ENCODE results near the gene CGREF1. TPM values are rescaled to one million over a fixed set of nuclear protein-coding genes. Genes with fewer than 3 reads are reported as not detected.
A peak's percentile ranks its signal among the peaks of the same experiment; 100 is the strongest.

CGREF1 gene
- total RNA-seq, 1 donor from 2014 or later = 2.4 TPM

DNA sequence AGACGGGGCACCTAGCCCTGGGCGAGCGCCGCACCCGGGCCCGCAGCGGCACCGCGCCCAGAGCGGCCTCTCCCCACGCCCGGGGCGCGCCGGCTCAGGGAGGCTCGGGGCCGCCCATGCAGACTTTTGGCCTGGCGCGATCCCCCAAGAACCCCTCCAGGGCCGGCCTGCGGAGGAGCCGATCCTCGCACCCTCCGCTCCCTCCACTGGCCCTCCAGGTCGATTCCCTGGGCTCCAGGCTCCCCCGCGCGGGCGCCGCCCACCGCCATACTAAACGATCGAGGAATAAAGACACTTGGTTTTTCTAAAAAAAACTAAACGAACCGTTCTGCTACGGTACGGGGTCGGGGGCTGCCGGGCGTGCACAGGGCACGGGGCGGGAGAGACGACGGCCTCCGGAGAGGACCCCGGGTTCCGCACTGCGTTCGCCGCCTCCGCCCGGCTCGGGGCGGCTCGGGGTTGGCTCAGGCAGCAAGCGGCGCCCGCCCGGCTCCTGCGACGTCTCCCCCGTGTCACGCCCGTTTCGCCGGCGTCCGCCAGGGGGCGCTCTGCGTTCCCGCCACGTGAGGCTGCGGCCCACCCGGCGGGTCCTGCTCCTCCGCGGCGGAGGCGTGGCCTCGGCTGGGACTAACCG lies 32.7 kb downstream of the CGREF1 start:
- Mint-ChIP-seq H3K36me3 (peaks cover 3% of the 10 kb centered on the region), H3K9me3 (no peaks in the 10 kb centered on the region), H3K27ac (no peak overlapping the region), H3K4me3 (peak overlapping the region; percentile 88), H3K27me3 (peaks cover 10% of the 10 kb centered on the region), H3K4me1 (ENCODE audit: unreplicated experiment) (peaks cover 5% of the 10 kb centered on the region)
- TF ChIP-seq, protein P1, sequence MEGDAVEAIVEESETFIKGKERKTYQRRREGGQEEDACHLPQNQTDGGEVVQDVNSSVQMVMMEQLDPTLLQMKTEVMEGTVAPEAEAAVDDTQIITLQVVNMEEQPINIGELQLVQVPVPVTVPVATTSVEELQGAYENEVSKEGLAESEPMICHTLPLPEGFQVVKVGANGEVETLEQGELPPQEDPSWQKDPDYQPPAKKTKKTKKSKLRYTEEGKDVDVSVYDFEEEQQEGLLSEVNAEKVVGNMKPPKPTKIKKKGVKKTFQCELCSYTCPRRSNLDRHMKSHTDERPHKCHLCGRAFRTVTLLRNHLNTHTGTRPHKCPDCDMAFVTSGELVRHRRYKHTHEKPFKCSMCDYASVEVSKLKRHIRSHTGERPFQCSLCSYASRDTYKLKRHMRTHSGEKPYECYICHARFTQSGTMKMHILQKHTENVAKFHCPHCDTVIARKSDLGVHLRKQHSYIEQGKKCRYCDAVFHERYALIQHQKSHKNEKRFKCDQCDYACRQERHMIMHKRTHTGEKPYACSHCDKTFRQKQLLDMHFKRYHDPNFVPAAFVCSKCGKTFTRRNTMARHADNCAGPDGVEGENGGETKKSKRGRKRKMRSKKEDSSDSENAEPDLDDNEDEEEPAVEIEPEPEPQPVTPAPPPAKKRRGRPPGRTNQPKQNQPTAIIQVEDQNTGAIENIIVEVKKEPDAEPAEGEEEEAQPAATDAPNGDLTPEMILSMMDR (conservative IDR thresholded peaks at IDR 0.05) = peak; percentile 97
- peak; percentile 99 for DNase-seq (ENCODE audit: extremely low spot score, unreplicated experiment)

DNA sequence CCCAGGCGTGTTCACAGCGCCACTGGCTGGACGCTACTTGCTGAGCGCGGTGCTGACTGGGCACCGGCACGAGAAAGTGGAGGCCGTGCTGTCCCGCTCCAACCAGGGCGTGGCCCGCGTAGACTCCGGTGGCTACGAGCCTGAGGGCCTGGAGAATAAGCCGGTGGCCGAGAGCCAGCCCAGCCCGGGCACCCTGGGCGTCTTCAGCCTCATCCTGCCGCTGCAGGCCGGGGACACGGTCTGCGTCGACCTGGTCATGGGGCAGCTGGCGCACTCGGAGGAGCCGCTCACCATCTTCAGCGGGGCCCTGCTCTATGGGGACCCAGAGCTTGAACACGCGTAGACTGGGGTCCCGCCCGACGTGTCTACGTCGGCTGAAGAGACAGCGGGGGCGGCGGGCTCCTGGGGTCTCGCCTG lies 33.2 kb downstream of the CGREF1 start:
- peak overlapping the region; percentile 55 for H3K27ac Mint-ChIP-seq
- H3K9me3 Mint-ChIP-seq = no peaks in the 10 kb centered on the region

DNA sequence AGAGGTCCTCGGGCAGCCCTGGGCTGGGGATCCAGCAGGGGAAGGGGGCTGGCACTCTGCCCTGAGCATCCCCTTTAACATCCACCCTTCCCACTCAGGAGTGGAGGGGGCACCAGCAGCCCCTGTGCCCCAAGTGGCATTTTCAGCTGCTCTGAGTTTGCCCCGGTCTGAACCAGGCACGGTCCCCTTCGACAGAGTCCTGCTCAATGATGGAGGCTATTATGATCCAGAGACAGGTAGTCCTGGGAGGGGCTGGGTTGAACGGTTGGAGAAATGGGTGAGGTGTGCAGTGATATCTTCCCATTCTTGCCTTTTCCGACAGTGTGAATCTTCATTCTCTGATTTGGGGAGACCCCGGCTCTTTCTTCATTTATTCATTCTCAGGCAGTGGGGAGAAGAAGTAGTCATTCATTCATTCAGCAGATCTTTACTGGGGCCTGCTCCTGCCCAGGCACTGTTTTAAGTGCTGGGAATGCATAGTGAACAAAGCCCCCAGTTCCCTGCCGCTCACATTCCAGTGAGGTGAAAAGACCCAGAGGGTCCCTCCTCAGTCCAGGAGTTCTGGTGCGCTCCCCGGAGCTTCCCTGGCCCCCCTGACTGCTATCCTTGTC lies 33.8 kb downstream of the CGREF1 start:
- TF ChIP-seq, protein P1 (conservative IDR thresholded peaks at IDR 0.05) = no peak
- peak overlapping the region; percentile 55 for H3K27ac Mint-ChIP-seq

More for the DNA sequence above, 33.2 kb downstream of the CGREF1 start:
- H3K36me3 Mint-ChIP-seq = peaks cover 5% of the 10 kb centered on the region
- TF ChIP-seq, protein P1 (conservative IDR thresholded peaks at IDR 0.05) = no peak
- H3K4me3 Mint-ChIP-seq = peak overlapping the region; percentile 72
- DNase-seq (ENCODE audit: extremely low spot score, unreplicated experiment) = no peak
- peaks cover 10% of the 10 kb centered on the region for H3K4me1 Mint-ChIP-seq (ENCODE audit: unreplicated experiment)
- H3K27me3 Mint-ChIP-seq = peaks cover 10% of the 10 kb centered on the region

GRCh38 chr2:27084297-27085061 lies 34.4 kb downstream of the CGREF1 start:
- TF ChIP-seq, protein P1 (conservative IDR thresholded peaks at IDR 0.05) = no peak
- DNase-seq (ENCODE audit: extremely low spot score, unreplicated experiment) = no peak
- Mint-ChIP-seq H3K9me3 (no peaks in the 10 kb centered on the region), H3K4me3 (peak overlapping the region; percentile 65), H3K27ac (no peak overlapping the region), H3K36me3 (peaks cover 5% of the 10 kb centered on the region), H3K4me1 (ENCODE audit: unreplicated experiment) (peaks cover 18% of the 10 kb centered on the region), H3K27me3 (peaks cover 10% of the 10 kb centered on the region)

More for the DNA sequence above, 33.8 kb downstream of the CGREF1 start:
- peaks cover 10% of the 10 kb centered on the region for H3K27me3 Mint-ChIP-seq
- no peaks in the 10 kb centered on the region for H3K9me3 Mint-ChIP-seq
- H3K36me3 Mint-ChIP-seq = peaks cover 5% of the 10 kb centered on the region
- H3K4me3 Mint-ChIP-seq = peak overlapping the region; percentile 72
- DNase-seq (ENCODE audit: extremely low spot score, unreplicated experiment) = no peak
- H3K4me1 Mint-ChIP-seq (ENCODE audit: unreplicated experiment) = peaks cover 13% of the 10 kb centered on the region

GRCh38 chr2:27083410-27084296 lies 35.3 kb downstream of the CGREF1 start:
- Mint-ChIP-seq H3K9me3 (no peaks in the 10 kb centered on the region), H3K36me3 (peaks cover 5% of the 10 kb centered on the region)

More at GRCh38 chr2:27083410-27084296, 35.3 kb downstream of the CGREF1 start:
- Mint-ChIP-seq H3K27me3 (peaks cover 10% of the 10 kb centered on the region), H3K4me1 (ENCODE audit: unreplicated experiment) (peaks cover 18% of the 10 kb centered on the region), H3K4me3 (peak overlapping the region; percentile 44), H3K27ac (no peak overlapping the region)
- DNase-seq (ENCODE audit: extremely low spot score, unreplicated experiment) = no peak
- TF ChIP-seq, protein P1 (conservative IDR thresholded peaks at IDR 0.05) = no peak
